NCI-H2081 treated with DMSO at 0.1 percent for 48 hours (cell line): Measurements from ENCODE around the gene ATP8B1.
"Not testable (repeated sequence)": the region's sequence is repeated elsewhere in the genome, so short reads cannot be mapped to it uniquely, and the experiment has no call there.

Experiments used
- DNase-seq: peaks from one replicate; lab custom pipeline; 2025; lab: John Stamatoyannopoulos, UW

Gene ATP8B1

DNA sequence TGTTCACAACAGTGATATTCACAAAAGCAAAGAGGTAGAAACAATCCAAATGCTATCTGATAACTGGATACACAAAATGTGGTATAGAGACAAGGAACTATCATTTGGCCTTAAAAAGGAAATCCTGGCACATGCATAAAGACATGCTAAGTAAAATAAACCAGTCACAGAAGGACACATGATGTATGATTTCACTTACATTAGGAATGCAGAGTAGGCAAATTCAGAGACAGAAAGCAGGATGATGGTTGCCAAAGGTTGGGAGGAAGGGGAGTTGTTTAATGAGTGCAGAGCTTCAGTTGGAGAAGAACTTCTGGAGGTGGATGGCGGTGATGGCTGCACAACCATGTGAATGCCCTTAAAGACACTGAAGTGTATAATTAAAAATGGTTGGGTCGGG is 38.1 kb downstream of the ATP8B1 start:
- DNase-seq: no peak

DNA sequence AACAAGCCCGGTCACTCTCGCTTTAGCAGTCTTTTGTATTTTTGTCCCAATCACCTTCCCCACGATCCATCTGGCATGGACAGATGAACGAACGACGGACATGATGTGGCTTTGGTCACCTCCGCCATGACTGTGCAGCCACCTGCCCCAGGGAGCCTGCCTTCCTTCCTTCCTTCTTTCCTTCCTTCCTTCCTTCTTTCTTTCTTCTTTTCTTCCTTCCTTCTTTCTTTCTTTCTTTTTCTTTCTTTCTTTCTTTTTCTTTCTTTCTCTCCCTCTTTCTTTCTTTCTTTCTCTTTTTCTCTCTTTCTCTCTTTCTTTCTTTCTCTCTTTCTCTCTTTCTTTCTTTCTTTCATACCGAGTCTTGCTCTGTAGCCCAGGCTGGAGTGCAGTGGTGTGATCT is 39.0 kb downstream of the ATP8B1 start:
- DNase-seq: no peak

DNA sequence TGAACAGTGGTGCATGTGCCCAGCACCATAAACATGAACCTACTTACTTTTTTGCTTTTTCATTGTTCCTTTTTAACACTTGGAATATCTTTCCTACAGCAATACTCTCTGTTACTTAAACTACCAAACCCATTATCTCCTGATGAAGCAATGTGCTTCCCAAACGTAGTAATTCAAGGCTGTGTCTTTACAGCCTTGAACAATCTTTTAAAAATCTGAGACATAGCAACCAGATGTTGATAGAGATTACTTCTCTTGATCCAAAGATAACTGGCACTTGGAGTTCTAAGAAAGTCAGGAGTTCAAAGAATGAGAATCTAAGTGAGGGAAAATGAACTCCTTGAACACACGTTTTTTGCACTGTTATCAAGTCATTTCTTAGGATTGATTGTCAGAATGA is 40.4 kb downstream of the ATP8B1 start:
- no peak for DNase-seq

DNA sequence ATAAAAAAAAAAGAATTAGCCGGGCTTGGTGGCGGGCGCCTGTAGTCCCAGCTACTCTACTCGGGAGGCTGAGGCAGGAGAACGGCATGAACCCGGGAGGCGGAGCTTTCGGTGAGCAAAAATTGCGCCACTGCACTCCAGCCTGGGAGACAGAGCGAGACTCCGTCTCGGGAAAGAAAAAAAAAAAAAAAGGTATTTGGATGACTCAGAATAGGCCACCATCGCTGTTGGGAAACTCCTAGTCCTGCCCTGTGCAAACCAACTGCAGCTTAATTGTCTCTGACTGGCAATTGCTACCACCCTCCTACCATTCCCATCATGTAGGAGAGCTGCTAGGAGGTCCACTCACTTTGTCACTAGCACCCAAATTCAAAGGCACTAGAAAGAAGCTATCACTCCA is 43.5 kb downstream of the ATP8B1 start:
- DNase-seq: no peak

DNA sequence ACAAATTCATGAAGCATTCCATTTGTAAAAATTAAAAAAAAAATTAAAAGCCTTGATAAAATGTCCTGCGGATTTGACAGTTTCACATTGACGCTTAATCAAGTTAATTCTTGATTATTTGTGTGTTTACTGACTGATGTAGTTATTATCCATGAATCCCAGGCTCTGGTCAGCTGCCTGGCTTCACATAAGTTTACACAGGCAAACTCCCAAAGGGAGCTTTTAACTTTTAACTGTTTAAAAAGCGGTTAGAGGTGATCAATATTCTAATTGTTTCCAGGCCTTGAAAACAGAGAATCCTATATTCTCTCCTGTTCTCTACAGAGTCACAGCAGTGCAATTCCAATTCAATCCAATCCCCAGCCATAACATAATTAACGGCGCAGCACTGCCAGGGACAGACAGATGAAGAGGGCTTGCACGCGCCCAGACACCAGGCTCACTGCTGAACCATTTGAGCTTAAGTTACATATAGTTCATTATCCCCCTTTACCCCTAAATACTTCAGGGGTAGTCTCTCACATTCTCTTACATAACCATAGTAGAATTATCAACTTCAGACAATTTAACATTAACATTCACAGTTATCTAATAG is 47.5 kb downstream of the ATP8B1 start:
- DNase-seq: no peak

DNA sequence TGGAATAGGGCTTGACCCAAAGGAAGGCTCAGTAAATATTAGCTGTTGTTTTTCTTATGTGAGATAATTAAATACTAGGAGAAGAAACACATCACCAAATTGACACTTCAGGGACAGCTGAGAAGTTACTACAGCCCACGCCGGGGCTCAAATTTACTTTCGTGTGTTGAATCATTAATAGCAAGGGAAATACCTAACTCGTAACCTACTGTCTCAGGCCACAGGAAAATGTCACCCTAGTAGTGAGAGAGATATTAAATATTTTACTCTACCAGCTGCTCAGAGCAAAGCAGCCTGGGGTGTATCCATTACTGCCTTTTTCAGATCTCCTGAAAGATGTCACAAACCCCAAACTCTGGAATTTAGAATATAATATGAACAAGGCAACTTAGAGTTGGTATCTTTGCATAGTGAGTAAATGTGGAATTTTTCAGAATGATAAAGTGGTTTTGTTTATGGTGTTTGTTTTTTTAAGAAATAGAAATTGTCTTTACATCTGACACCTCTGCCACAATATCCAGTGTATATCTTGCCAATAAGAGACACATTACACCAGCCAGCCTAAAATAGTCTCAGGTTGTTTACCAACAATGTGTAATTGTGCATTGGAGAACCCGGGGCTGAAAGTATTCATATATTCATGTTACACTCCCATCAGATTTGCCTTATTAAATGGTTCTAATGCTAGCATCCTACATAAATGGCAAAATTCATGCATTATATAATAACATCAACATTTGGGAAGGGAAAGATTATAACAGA is 48.4 kb downstream of the ATP8B1 start:
- no peak for DNase-seq

DNA sequence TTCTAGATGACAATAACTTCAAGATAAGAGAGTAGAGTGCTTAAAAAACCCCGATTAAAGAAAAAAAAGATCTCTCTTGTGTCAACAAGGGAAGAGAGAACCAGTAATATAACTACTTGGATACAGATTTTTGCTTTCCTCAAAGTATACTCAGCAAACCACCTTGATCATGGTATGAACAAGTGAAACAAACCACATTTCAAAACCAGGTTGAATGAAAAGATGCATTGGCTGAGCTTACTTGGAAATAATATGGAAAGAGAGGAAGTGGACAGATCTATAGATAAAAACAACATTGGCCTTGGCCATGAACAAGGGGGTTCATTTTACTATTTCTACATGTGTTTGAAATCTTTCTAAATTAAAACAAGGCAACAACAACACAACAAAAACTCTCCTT is 50.1 kb downstream of the ATP8B1 start:
- no peak for DNase-seq

DNA sequence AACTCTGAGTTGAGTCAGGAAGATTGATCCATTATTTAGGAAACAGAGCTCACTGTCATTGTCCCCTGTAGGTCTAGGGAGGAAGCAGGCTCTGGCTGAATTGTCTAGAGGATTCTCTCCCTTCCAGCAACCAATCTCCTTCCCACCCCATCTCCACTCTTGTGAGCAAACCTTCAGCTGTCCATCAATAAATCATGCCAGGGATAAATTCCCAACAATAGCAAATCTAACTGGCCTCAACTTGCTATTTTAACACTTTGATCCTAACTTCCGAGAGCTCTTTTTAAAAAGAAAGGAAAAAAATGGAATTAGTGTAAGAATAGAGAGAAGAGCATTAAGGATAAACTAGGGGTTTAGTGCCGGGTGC is 53.5 kb downstream of the ATP8B1 start:
- no peak for DNase-seq

DNA sequence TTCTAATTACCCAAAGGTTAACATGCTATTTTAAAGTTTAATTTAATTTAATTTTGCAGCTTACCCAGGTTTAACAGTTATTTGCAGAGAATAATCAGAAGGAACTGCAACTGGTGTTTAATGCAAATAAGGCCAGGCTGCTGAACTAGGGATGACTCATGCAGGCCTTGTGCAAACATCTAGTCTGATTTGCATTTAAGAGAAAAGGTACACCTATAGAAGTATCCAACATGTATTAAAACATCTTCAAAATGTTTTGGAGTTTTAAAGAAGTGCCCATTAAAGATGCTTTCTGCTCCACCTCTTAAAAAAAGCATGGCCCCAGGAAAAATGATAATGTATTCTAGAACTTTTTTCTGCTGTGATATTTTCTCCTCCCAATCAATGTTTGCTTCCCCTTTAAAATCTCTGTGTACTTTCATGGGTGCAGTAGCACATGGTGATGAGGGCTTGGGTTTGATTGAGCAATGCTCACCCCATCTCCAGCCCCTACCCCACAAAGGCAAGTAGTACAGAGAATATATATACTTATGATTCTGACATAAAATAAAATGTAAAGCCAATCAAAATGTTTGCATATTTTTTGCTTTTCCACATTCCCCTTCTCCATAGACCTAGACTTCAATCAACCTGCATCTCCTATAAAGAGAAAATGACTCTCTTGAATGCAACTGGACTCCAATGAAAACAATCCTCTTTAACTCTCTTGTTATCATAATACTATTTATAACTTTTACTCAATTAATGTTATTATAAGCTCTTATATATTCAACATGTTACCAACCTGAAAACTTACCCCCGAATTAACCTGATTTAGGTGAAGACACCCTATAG is 54.1 kb downstream of the ATP8B1 start:
- peak; percentile 10 for DNase-seq

DNA sequence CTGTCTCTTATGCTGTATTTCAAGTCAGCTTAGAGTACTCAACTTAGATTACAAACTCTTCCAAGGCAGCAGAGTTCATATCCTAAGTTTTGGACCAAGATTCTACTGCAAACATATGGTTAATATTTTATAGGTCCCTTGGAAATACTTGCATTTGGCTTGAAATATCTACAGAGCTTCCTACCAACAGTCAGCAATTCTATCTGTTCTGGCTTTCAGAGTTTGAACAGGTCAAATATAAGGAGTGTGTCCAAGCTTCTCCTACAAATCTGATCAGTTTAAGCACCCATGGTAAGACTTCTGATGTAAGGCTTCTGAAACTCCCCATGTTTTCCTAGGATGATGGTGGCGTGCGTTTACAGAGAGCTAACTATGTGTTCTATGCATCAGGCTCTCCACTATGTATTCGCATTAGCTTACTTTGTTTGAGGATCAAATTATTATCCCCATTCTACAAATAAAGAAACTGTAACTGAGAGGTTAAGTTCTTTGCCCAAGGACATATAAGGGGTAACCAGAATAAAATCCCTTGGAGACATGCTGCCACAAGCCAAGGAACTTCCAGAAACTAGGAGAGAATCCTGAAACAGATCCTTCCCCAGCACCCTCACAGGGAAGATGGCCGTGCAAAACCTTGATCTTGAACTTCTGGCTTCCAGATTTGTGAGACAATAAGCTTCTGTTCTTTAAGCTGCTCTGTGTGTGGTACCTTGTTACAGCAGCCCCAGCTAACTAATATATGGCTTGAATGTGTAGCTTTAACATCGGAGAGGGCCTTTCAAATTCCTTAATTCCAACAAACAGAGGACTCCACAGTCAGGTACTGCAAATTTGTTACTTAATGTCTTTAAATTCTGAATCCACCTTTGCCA is 55.1 kb downstream of the ATP8B1 start:
- no peak for DNase-seq

DNA sequence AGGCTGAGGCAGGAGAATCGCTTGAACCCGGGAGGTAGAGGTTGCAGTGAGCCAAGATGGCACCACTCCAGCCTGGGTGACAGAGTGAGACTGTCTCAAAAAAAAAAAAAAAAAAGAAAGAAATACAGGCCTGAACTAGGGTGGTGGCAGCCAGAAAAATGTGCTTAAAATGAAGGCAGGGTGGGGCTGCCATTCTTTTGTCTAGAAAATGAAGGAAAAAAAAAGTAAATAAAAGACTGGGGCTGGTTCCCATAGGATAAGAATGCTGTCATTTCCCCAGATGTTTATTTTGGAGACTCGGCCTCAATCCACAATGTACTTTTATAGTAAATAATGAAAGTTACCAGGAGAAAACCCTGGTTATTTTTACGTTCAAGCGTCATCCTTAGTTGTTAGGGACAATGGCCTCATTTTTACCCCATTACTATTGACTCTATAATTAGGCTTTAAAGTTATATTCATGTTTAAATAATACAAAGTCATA is 58.9 kb downstream of the ATP8B1 start:
- DNase-seq: no peak

DNA sequence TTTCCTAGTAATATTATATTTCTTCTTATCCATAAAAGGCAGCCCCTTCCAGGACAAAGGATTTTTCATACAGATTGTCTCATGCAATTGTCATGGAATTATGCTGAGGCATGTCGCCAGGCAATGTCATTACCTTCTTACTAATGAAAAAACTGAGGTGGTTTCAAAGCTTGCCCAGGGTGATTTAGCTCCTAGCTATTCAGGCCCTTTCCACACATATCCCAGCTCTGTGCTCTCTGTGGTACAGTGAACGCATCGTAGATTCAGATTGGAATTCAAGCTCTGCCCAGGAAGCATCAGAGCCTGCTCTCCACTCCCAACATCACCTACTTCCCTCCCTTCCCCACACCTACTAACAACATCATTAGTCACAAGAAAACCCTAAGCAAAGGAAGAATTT is 60.1 kb downstream of the ATP8B1 start:
- no peak for DNase-seq

DNA sequence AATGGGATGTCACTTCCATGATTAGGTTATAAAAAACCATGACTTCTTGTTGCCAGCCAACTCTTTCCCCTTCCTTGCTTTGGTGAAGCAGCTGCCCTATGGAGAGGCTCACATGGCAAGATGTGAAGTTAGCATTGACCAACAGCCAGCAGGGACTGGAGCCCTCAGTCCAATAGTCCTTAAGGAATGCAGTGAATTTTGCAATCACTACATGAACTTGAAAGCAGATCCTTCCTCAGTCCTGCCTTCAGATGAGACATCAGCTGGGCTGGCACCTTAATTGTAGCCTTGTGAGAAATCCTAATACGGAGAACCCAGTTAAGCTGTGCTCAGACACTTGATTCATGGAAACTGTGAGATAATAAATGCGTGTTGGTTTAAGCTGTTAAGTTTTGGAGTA is 61.8 kb downstream of the ATP8B1 start:
- DNase-seq: no peak

DNA sequence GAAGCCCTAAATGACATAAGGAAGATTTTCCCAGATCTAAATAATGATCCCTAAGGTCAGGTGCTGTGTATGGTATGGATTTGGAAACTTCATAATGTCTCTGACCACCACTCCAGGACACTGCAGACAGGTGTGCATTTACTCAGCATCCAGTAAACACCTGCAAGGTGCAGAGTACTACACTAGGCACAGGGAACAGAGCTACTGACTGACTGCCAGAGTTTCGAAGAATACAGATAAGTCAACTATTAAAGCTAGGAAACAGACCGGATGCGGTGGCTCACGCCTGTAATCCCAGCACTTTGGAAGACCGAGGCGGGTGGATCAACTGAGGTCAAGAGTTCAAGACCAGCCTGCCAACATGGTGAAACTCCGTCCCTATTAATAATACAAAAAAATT is 65.0 kb downstream of the ATP8B1 start:
- DNase-seq: no peak

DNA sequence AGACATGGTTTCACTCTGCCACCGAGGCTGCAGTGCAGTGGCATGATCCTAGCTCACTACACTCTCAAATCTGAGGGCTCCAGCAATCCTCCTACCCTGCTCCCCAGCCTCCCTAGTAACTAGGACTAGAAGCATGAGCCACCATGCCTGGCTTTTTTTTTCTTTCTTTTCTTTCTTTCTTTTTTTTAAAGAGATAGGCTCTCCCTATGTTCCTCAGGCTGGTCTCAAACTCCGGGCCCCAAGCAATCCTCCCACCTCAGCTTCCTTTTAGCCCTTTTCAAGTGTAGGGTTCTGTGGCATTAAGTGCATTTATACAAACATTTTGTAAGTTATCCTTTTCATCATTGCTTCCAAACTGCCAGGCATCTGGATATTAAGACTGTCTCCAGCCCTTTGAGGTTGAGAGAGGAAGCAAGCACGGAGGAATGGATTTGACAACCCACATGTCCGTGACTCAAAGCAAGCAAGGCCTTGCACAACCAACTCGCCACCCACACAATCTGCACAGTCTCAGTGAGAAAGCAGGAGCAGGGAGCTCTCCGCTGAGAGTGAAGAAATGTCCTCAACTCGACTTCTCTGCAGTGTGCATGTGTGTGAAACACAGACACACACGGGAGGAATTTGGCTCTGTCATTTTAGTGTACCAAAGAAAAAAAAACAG is 65.6 kb downstream of the ATP8B1 start:
- no peak for DNase-seq

DNA sequence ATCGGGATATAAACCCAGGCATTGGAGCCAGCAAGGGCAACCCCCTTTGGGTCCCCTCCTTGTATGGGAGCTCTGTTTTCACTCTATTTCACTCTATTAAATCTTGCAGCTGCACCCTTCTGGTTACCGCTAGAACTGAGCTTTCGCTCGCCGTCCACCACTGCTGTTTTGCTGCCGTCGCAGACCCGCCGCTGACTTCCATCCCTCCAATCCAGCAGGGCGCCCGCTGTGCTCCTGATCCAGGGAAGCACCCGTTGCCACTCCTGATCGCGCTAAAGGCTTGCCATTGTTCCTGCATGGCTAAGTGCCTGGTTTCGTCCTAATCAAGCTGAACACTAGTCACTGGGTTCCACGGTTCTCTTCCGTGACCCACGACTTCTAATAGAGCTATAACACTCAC is 68.1 kb downstream of the ATP8B1 start:
- not testable (repeated sequence) for DNase-seq

DNA sequence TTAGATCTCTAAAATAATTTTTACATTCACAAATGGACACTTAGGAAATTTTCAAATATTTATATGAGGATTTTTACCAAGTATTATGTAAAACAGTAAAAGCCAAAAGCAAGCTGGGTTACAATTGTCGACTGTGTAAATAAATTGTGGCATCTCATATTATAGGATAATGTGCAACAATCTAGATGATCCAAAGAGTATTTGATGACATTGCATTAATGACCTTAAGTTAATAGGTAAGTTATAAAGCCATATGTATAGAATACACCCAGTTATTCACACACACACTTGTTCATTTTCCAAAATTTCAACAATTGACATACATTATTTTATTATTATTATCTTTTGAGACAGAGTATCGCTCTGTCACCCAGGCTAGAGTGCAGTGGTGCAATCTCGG is 69.3 kb downstream of the ATP8B1 start:
- DNase-seq: no peak

DNA sequence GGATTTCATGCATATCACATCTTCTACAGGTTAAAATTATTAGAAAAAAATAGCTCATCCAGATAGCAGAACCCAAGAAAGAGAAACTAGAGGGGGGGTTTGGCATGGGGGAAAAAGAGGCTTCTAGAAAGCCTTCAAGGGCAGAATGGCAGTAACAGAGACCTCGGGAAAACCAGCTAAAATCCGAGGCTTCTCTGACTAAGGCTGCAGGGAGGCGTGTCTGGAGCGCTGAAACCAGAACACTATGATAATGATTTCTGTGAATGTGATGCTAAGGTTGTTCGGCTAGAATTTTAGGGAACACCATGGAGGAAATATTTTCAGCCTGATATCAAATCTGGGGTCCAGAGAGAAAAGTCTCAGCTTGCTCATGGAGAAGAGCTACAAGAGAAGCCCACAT is 73.0 kb downstream of the ATP8B1 start:
- DNase-seq: no peak

DNA sequence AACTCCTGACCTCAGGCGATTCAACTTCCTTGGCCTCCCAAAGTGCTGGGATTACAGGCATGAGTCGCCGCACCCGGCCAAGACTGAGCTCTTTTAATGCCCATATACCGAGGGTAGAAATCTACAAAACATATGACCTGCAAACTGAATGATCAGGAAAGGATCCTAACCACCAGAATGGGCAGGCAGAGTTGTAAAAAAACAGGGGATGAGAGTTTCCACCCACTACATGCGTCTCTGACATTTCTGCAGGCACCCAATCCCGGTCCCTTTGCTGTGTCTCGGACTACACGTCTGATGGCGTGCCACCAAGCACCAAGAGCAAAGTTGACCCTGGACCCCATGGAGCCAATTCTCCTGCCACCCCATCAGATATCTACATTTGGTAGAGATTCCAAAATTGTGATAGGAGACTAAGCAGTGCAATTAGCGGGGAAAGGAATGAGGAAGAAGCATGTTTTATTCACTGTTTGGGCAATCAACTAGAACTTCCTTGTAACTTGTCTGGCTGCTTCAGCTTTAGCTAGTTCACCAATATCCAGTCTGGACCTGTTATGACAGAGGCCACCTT is 74.1 kb downstream of the ATP8B1 start:
- no peak for DNase-seq

DNA sequence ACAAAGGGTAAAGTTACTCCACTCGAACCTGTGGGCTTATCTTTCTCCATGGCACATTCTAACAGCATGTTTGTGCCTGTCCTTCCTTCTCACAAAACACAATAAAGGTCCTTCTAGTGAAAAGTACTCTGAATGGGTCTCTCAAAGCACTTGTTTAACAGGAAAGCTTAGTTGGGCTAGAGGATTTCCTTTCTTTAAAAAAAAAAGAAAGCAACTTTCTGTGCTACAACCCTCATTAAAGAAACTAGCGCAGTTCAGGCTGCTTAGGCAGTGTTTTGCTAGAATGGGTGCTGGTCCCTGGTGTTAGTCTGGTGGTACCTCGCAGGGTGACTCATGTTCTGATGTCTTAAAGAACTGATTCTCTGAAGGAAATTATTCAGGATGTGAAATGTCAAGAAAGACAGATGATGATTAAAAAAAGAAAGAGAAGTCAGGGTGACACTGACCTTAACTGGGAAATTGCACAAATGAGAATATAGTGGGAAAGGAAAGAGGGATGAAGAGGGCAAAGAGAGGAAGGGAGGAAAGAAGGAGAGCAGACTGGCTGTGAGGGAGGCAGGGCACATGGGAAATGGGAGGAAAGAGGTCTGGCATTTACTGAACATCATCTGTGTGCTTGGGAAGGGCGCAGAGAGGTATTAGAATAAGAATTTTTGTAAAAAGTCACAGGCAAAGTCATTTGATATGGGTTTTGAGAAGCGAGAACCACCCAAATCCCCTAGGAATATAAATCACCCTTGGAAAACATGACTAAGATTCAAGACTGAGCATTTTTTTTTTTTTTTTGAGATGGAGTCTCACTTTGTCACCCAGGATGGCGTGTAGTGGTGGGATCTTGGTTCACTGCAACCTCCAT is 74.9 kb downstream of the ATP8B1 start:
- DNase-seq: no peak
